GM18867 (cell line): ENCODE measurements around the gene PTTG1IP.
"Not testable (repeated sequence)": the region's sequence is repeated elsewhere in the genome, so short reads cannot be mapped to it uniquely, and the experiment has no call there.

ENCODE experiments used
- ATAC-seq: cut with Tn5 transposase; IDR thresholded peaks from one replicate; pipeline ENCODE4 v1.9.1; 2021; ENCODE audit warnings: mild to moderate bottlenecking, moderate library complexity; ENCODE audit not compliant: unreplicated experiment

The PTTG1IP gene

DNA sequence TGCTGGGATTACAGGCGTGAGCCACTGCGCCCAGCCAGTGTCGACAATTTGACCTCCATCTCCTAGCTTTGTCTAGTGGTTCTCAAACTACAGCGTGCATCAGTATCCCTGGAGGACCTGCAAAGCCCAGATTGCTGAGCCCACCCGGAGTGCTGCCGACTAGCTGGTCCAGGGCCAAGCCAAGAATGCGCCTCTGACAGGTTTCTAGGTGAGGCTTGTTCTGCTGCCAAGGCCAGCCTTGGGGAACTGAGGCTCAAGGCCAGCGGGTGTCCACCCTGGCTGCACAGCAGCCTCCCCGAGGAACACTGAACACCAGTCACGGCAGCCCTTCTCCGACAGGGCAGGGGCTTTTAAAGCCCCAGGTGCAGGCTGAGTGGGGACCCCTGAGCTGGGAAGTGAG lies 9.8 kb upstream of the PTTG1IP start:
- ATAC-seq = no peak

DNA sequence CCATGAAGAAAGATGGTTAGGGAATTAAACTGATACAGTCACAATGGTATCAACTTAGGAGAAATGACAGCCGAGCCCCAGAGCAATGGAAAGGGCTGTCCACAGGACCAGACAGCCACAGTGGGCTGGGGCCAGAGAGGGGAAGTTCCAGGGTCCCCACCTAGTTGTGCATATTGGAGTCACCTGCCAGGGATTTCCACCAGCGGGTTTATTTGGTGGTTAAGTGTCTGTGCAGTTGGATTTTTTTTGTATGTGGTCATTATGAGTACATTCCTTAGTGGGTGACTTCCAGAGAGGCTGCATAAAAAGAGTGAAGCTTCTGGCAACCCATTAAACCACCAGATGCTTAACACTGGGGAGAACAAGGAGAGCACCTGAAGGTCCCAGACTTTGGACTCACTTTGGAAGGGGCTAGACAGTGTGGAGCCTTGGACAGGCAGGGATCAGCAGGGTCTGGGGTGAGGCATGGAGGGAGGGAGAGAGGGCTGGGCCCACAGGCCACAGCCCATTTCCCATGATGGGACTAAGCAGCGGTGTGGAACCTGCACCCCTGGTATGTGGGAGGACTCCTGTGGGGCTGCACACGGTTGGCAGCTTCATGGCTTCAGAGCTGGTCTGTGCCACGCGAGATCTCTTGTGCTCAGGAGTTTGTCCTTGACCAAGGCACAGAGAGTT lies 7.8 kb upstream of the PTTG1IP start:
- ATAC-seq = no peak

DNA sequence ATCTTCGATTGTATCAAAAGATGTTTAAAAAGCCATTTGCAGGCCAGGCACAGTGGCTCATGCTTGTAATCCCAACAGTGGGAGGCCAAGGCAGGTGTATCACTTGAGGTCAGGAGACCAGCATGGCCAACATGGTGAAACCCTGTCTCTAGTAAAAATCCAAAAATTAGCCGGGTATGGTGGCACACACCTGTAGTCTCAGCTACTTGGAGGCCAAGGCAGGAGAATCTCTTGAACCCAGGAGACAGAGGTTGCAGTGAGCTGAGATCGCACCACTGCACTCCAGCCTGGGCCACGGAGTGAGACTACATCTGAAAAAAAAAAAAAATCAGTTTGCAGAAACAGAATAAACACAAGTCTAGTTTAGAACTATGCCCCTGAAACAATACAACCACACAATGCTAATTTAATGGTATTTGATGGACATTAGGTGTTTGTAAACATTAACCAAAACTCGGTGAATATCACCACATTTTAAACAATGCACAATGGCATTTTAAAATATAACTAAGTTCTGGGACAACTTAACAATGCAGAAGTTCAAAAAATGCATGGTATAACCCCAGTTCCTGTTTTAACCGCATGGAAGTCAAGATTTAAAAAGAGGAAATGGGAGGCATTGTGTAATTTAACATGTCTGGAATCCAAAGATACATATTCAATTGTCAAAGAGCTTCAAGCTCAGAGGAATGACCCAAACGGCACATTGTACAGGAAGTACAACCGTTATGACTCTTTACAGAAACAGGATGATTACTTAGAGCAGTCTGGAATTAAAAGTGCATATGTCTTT lies 7.1 kb upstream of the PTTG1IP start:
- no peak for ATAC-seq

DNA sequence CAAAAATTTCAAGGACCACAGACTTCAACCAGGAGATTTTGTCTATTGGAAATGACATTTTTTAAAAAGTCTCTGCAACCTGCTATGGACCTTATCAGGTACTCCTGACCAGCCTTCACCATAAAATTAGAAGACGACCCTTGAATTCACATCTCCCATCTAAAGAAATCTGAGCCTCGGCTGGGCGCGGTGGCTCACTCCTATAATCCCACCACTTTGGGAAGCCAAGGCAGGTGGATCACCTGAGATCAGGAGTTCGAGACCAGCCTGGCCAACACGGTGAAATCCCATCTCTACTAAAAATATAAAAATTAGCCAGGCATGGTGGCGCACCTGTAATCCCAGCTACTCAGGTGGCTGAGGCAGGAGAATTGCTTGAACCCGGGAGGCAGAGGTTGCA lies 5.7 kb upstream of the PTTG1IP start:
- ATAC-seq = not testable (repeated sequence)

DNA sequence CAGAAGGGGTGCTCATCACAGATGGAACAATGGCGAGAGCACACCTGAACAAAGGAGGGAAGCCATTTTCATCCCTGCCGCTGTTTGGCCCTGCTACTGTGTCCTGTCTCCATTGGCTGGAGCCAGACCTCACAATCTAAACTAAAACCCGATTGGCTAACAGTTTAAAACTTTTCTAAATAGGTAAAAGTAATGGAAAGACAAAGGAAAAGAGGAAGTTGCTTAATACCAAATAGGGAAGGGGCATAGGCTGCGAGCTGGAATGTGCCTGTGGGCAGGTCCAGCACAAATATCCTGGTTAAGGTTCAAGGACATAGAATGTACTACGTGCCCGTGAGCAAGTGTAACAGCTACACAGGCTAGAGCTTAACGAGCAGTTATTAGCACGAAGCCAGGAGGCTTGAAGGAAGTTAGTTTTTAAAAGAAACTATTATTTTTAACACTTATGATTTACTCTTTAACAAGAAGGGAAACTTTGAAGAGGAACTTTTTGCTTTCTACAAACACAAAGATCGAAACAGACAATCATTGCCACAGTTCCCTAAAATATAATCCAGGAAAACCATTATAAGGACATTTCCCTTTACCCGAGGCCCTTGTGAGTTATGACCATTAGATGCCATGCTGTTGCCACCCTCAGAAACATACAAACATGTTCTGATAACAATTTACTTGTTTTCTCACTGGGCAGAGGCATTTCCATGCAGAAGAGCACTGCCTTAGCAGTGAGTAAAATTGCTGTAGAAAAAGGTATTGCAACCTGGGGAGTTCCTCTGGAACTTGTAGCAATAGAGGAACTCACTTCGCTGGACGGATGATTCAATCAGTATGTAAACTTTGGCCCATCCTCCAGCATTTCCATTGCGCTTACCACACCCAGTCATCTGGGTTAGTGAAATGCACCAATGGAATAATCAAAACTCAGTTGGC lies 4.8 kb upstream of the PTTG1IP start:
- no peak for ATAC-seq

DNA sequence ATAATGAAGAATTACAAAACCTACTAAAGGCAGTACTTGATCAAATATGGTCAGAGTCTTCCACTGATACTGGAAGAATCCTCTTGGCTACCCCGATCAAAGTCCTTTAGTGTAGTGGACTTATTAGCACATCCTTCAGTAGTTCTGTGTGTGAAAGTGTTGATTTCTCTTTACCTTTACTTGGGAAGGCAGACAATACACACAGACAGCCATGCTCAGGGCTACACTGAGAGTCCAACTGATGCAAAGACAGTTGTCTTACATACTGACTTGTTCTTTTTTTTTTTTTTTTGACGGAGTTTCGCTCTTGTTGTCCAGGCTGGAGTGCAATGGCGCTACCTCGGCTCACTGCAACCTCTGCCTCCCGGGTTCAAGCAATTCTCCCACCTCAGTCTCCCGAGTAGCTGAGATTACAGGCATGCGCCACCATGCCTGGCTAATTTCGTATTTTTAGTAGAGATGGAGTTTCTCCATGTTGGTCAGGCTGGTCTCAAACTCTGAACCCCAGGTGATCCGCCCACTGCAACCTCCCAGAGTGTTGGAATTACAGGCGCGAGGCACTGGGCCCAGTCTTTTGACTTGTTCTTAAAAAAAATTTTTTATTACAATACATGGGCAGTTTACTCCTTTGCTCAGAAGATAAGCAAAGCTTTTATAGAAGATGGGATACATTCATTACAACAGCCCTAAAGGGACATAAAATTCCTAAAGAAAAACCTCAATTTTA lies 3.5 kb upstream of the PTTG1IP start:
- no peak for ATAC-seq

DNA sequence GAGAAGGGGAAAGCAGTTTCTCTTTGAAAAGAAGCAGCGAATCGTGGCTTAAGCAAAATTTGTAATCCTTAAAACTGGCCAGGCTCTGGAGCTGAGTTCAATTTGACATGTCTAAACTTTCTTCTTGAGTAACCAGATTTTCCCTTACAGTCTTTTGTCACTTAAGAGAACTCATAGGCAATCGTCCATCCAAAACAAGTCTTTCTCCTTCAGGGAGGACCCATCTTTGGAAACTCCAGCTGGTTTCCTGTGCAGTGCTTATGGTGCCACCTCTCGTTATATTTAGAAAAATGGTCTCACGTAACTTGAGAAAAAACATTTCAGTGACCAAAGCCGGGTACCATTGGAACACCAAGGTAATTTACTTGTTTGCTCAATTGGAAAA lies 1.8 kb upstream of the PTTG1IP start:
- ATAC-seq = no peak

DNA sequence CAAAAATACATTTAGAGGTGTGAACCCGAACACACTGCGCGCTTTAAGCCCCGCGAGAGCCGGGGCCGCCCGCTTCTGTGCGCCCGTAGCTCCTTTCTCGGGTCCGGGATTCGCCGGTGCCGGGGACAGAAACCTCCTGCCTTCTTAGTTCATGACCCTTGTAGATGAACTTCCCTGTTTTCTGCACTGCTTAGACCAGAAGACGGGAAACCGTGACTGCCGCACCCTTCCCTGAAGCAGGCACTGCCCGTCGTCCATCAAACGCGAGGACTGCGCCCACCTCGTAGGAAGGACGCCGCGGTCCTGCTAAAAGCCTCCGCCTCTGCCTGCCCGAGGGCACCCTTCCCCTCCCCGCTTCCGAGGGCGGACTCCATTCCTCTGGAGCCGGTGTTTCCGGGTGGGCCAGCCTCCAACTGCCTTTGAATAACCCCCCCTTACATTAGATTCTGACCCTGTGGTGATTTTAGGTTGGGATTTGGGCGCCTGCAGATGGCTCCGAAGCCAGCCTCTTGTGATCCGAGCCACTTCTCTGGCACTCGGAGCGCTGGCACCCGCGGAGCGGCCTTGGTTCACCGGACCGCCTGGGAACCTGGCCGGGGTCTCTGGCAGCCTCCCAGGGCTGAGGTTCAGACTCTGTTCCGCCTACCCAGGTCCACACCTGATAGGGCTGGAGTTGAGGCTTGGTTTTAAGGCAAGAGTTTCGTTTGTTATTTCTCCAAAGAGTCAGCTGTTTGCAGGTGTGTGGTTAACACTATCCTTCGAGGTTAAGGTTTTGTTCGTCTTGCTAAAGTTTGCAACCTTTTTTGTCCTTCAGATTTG lies 1.2 kb upstream of the PTTG1IP start:
- no peak for ATAC-seq

DNA sequence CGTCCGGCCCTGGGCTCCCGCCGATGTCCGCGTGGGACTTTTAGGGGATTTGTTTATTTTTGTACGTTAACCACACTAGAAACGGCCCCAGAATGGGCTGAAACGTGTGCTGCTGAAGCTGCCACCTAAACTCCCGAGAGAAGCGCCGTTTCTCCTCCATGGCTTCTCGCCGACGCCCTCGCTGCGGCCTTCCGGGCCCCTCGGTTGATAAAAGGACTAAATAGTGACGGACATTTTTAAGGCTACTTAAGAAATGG lies 678 bp upstream of the PTTG1IP start:
- ATAC-seq = no peak

DNA sequence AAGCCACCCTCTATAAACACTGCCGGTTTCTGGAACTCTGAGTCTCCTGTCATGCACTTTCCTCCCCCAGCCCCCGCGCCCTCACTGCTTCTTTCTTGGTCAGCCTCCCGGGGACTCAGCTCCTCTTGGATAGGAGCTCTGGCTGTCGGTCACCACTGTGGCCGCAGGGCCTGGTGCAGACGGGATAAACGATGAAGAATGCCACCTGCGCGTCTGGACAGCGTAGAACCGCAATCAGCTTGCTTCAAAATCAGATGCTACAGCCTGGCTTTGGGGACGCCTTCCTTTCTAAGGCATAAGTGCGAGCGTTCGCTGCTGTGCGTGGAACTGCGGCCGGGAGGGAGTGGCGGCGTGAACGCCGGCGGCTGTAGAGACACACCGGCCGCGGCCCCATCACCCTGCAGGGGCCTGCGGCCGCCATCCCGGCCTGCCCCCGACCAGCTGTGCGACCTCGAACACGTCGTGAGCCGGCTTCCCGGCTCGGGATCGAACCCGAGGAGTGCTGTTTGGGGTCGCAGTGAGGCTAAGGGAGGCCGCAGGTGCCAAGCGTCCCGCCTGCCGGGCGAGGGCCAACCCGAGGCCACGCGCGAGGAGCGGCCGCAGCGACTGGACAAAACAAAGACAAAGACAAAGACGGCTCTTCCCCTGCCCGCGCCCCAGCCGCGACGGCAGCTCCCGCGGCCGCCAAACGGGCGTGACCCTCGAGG lies 688 bp downstream of the PTTG1IP start:
- no peak for ATAC-seq

DNA sequence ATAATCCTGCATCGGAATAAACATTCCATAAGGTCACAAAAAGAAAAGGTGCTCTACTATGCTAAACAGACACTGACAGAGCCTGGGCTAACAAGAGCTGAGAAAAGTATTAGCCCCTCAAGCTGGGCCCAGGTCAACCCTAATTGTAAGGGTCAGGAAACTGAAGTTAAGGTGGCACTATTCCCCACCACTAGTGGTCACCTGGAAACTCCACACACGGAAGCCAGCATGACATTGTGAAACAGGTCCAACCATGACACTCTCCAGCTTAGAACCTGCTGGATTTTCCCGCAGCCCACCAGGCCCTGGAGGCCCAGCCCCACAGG lies 1.2 kb downstream of the PTTG1IP start:
- no peak for ATAC-seq

DNA sequence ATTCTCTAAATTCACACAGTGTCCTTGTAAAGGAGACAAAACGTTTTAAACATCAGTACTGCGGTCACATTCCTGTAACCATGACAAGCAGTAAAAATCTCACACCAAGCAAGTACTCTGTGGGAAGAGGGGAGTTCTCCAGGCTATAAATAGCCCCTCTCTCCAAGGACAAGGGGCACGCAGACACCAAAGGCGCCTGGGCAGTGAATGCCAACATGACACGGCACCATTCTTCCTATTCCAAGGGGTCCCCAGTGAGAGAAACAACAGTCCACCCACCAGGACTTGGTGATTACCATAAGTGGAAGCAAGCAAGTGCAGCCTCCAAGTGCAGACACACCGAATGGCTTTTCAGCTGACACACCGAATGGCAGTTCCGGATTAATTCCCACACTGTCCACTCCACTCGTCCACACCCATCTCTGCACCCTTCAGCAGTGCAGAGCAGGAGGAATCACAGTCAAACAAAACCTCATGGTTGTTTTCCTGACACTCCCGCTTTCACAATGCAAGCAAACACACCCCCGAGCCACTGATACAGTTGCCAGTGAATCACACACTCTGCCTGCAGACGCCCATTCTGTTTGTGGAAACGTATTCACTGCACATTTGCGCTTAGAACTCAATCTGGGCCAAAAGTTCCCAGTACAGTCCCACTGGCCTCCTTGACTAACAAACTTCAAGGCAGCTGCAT lies 1.8 kb downstream of the PTTG1IP start:
- ATAC-seq = no peak

DNA sequence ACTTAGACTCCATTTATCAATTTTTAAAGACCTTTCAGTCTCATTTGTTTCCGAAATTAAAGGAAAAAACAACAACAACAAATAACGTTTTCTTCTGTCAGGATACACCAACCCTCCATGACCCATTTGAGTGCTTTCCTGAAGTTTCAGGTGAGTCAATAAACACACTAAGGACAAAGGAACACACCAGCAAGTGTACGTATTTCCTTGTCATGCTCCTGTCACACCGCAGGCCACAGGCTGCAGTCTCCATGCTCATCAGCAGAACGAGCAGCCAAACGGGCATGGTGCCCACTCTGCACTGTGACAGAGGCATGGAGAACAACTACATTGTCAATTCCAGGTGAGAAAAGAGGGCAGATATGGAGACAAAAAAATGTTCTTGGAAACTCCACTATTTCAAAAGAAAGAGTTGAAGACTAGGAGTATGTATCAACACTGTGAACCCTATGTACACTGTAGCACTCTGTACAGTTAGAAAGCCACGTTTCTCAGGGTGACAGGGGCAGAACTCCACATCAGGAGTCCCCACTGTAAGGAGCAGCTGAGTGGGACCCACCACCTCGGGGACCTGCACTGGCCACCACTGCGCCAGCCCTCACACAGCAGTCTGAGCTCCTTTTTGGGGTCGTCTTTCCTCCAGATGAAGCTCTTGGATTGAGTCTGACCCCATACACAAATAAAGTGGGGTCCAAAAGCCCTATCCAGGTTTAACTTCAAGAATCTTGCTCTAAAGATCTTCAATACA lies 2.6 kb downstream of the PTTG1IP start:
- no peak for ATAC-seq

DNA sequence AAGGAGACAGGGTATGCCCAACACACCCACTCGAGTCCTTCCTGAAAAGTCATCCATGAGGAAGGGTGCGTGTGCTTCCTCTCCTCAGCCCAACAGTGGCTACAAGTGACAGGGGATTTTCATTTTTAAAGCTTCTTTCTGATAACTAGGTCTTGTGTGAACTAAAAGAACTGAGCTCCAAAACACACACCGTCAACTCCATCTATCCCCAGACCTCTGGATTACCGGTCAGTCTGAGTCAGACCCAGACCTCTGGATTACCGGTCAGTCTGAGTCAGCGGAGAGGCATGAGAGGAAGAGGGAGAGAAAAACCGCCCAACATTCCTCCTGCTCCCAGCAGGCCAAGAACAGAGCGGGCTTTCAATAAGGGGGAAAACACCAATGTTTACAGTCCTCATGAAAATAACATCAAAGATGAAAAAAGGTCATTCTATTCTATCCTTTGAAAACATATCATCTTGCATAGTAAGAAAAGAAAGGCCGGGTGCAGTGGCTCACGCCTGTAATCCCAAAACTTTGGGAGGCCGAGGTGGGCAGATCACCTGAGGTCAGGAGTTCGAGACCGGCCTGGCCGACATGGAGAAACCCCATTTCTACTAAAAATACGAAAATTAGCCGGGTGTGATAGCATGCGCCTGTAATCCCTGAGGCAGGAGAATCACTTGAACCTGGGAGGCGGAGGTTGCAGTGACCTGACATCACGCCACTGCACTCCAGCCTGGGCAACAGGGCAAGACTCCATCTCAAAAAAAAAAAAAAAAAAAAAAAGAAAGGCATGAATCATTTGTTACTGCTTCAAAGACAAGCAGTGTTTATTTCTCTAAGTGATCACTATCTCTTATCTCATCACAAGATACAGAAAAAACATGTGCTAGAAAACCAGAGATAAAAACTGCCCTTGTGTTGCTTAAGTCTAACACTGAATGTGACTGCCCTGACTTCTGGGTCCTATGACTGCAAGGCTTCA lies 3.4 kb downstream of the PTTG1IP start:
- ATAC-seq = no peak

DNA sequence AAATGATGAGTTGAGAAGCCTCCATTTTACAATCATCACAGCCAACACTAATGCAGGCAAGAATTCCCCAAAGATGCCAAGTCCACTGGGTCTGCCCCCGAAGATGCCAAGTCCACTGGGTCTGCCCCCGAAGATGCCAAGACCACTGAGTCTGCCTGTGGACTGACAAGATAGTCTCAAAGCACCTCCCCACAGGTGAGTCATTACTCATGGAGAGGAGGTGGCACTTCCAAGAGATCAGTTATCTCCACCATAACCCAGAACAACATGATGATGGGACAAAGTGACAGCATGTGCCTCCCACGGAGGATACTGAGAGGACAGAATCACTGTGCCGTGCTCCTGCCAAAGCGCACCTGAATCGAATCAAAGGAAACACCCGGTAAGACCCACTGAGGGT lies 4.8 kb downstream of the PTTG1IP start:
- no peak for ATAC-seq

DNA sequence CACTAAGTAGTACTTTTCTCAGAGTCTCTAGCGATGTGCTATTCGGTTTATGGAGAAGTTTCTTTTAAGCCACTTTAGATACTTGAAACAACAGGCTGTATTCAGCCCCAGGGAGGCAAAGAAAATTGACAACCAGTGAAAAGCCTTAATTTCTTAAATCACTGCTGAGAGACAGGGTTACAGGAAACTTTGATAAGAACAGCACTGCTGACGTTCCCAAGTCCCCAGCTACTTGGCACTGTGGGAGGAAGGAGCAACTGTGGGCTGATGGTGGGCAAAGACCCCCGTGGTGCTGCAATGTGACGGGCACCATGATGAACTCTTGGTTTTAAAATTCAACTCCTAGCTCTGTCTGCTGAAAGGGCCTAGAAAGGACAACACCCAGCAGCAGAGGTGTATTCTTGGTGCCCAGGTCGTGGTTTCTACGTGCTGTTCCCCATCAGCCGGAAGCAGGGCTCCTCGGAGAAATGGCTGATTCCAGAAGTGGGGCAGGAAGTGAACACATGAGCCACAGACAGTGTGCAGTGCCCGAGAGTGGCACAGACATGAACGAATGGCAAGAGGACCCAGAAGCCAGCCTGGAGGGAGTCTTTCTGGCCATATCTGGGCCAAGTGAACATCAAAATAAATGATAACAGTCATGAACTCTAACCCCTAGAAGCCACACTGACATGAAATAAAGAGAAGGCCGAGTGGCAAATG lies 5.3 kb downstream of the PTTG1IP start:
- ATAC-seq = no peak

DNA sequence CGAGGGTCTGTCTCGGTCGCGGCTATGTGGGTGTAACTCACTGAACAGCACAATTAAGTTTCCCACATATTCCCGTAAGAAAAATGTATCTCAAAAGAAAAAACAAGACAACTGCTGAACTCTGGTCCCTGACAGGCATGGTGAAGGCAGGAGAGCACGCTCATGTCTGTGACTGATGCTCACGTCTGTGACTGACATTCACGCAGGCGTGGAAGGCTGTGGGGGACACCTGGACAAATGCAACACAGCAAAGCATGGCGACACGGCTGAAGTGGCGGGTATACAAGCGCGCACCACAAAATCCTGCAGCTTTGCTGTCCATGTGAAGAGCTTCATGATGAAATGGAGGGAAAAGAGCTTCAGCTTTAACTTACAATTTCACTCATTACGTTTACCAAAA lies 6.0 kb downstream of the PTTG1IP start:
- ATAC-seq = no peak
